Left kidney (tissue), 2 donors: Measurements from ENCODE around the gene APBB1. TPM values are rescaled to one million over a fixed set of nuclear protein-coding genes. Genes with fewer than 3 reads are reported as not detected.

Source experiments
- DNase-seq: peaks from one replicate; pipeline ENCODE4 v3.0.0-alpha.2; 2013
- polyA plus RNA-seq: library from polyadenylated mRNA; unstranded; fragments of 120-200 nt; gene quantifications from one replicate; pipeline ENCODE4 v1.2.1, GENCODE V29; 2013; ENCODE audit not compliant: insufficient read length

Gene APBB1
- polyA plus RNA-seq, 1 donor, result 55.3 TPM

- DNase-seq, result no peak
Observed at GRCh38 chr11:6420677-6421076, 1.8 kb upstream of the APBB1 start.

GRCh38 chr11:6418557-6419008 is 311 bp downstream of the APBB1 start:
- peak; percentile 17 for DNase-seq

- no peak for DNase-seq
Observed at GRCh38 chr11:6417907-6418556, 862 bp downstream of the APBB1 start.

GRCh38 chr11:6415797-6416196 is 3.1 kb downstream of the APBB1 start:
- no peak for DNase-seq

- no peak for DNase-seq
Observed at GRCh38 chr11:6414874-6415328, 4.0 kb downstream of the APBB1 start.

GRCh38 chr11:6413791-6414201 is 5.1 kb downstream of the APBB1 start:
- DNase-seq, result no peak

GRCh38 chr11:6411594-6412031 is 7.3 kb downstream of the APBB1 start:
- no peak for DNase-seq

GRCh38 chr11:6410695-6411430 is 8.0 kb downstream of the APBB1 start:
- DNase-seq, result no peak

- DNase-seq, result no peak
Observed at GRCh38 chr11:6406370-6406769, 12.5 kb downstream of the APBB1 start.

- DNase-seq, result no peak
Observed at GRCh38 chr11:6405846-6406245, 13.0 kb downstream of the APBB1 start.

GRCh38 chr11:6405052-6405667 is 13.7 kb downstream of the APBB1 start:
- DNase-seq, result peak; percentile 46

- DNase-seq, result no peak
Observed at GRCh38 chr11:6404342-6405051, 14.4 kb downstream of the APBB1 start.

- no peak for DNase-seq
Observed at GRCh38 chr11:6403539-6403938, 15.4 kb downstream of the APBB1 start.

- DNase-seq, result no peak
Observed at GRCh38 chr11:6402561-6402981, 16.3 kb downstream of the APBB1 start.

- DNase-seq, result no peak
Observed at GRCh38 chr11:6402061-6402470, 16.8 kb downstream of the APBB1 start.

- no peak for DNase-seq
Observed at GRCh38 chr11:6401464-6401863, 17.4 kb downstream of the APBB1 start.

GRCh38 chr11:6400431-6401345 is 18.2 kb downstream of the APBB1 start:
- DNase-seq, result no peak

- no peak for DNase-seq
Observed at GRCh38 chr11:6397636-6398035, 21.3 kb downstream of the APBB1 start.

- peak; percentile 14 for DNase-seq
Observed at GRCh38 chr11:6397156-6397555, 21.7 kb downstream of the APBB1 start.

GRCh38 chr11:6395470-6396060 is 23.3 kb downstream of the APBB1 start:
- no peak for DNase-seq
